ENCODE results near the gene RHCE.
"Not testable (repeated sequence)": the region's sequence is repeated elsewhere in the genome, so short reads cannot be mapped to it uniquely, and the experiment has no call there.

GRCh38 chr1:25329336-25329735 is 91.3 kb downstream of the RHCE start:
- TF ChIP-seq CTCF, POLR2A (IDR thresholded peaks at IDR 0.05): not testable (repeated sequence)
